ENCODE results near the gene SKAP2. TPM values are rescaled to one million over a fixed set of nuclear protein-coding genes. Genes with fewer than 3 reads are reported as not detected.

Gene SKAP2
- total RNA-seq, 1 experiment from 2014 or later = 30.7 TPM

GRCh38 chr7:26891400-26892350 is 27.3 kb upstream of the SKAP2 start:
- Histone ChIP-seq H3K27me3 (ENCODE audit: insufficient read depth, low read length) (no peaks in the 10 kb centered on the region), H3K9ac (ENCODE audit: low read length) (no peak overlapping the region), H2AFZ (ENCODE audit: low read depth, low read length, poor library complexity, severe bottlenecking) (peak overlapping the region; percentile 12), H3K4me1 (ENCODE audit: control insufficient read depth in 1 of 2, insufficient read depth in 2 of 2, low read length in 2 of 2) (no peaks in the 10 kb centered on the region), H3K79me2 (ENCODE audit: insufficient read depth, low read length) (no peaks in the 10 kb centered on the region), H3K4me3 (replicated peaks in 1 of 2; ENCODE audit: low read depth in 1 of 2, low read length in 2 of 2) (no peak overlapping the region), H3K9me2 (ENCODE audit: insufficient read depth) (no peaks in the 10 kb centered on the region), H4K20me1 (ENCODE audit: insufficient read depth) (no peaks in the 10 kb centered on the region), H3K36me3 (ENCODE audit: control insufficient read depth in 1 of 2, insufficient read depth in 2 of 2, low read length in 2 of 2) (no peaks in the 10 kb centered on the region), H3K27ac (ENCODE audit: low read depth, low read length) (no peak overlapping the region), H3K4me2 (ENCODE audit: low read length) (no peak overlapping the region), H3K9me3 (ENCODE audit: control insufficient read depth in 1 of 2, insufficient read depth in 1 of 2, low read depth in 1 of 2, low read length in 2 of 2) (no peaks in the 10 kb centered on the region)
- DNase-seq (ENCODE audit: low read depth, low spot score) (no peak), ATAC-seq (no peak)
- no peak for TF ChIP-seq CEBPB (IDR thresholded peaks at IDR 0.05; ENCODE audit: low read depth)
- TF ChIP-seq ZFX (IDR thresholded peaks at IDR 0.05) = no peak
- no peak for TF ChIP-seq POLR2AphosphoS5 (IDR thresholded peaks at IDR 0.05; ENCODE audit: low read depth, low read length)
- TF ChIP-seq MAX (IDR thresholded peaks at IDR 0.05) = no peak
- TF ChIP-seq CBX3 (IDR thresholded peaks at IDR 0.05; ENCODE audit: low read depth) = no peak
- TF ChIP-seq ZNF274 (IDR thresholded peaks at IDR 0.05; ENCODE audit: low read depth, low read length) = no peak
- TF ChIP-seq REST (IDR thresholded peaks at IDR 0.05; ENCODE audit: low read depth) = no peak
- no peak for TF ChIP-seq EZH2 (IDR thresholded peaks at IDR 0.05)
- TF ChIP-seq, protein P1, sequence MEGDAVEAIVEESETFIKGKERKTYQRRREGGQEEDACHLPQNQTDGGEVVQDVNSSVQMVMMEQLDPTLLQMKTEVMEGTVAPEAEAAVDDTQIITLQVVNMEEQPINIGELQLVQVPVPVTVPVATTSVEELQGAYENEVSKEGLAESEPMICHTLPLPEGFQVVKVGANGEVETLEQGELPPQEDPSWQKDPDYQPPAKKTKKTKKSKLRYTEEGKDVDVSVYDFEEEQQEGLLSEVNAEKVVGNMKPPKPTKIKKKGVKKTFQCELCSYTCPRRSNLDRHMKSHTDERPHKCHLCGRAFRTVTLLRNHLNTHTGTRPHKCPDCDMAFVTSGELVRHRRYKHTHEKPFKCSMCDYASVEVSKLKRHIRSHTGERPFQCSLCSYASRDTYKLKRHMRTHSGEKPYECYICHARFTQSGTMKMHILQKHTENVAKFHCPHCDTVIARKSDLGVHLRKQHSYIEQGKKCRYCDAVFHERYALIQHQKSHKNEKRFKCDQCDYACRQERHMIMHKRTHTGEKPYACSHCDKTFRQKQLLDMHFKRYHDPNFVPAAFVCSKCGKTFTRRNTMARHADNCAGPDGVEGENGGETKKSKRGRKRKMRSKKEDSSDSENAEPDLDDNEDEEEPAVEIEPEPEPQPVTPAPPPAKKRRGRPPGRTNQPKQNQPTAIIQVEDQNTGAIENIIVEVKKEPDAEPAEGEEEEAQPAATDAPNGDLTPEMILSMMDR (IDR thresholded peaks at IDR 0.05 in 2 of 3, conservative IDR thresholded peaks at IDR 0.05 in 1 of 3; ENCODE audit: borderline replicate concordance in 1 of 3, insufficient read depth in 1 of 3, low read depth in 2 of 3, low read length in 2 of 3) = no peak
- TF ChIP-seq ZBTB33 (IDR thresholded peaks at IDR 0.05; ENCODE audit: extremely low read depth, insufficient replicate concordance, low read length) = no peak
- TF ChIP-seq TCF7L2 (IDR thresholded peaks at IDR 0.05; ENCODE audit: borderline replicate concordance, extremely low read depth, insufficient read depth, insufficient read length) = no peak
- no peak for TF ChIP-seq YY1 (IDR thresholded peaks at IDR 0.05; ENCODE audit: extremely low read depth, insufficient replicate concordance, low read depth, low read length)
- TF ChIP-seq, protein P2, sequence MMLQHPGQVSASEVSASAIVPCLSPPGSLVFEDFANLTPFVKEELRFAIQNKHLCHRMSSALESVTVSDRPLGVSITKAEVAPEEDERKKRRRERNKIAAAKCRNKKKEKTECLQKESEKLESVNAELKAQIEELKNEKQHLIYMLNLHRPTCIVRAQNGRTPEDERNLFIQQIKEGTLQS (IDR thresholded peaks at IDR 0.05) = no peak
- no peak for TF ChIP-seq EZH2phosphoT487 (IDR thresholded peaks at IDR 0.05; ENCODE audit: borderline replicate concordance)
- TF ChIP-seq RAD21 (IDR thresholded peaks at IDR 0.05; ENCODE audit: low read depth) = no peak
- no peak for TF ChIP-seq SP1 (IDR thresholded peaks at IDR 0.05; ENCODE audit: low read depth)
- TF ChIP-seq ELF1 (IDR thresholded peaks at IDR 0.05; ENCODE audit: borderline replicate concordance, low read depth) = no peak
- intact Hi-C loops (cut with micrococcal nuclease) = no loop called here
- ChIA-PET RAD21 (ENCODE audit: low non-redundant PET in 1 of 2, low total read pairs in 2 of 2, uncharacterized antibody in 2 of 2, unreplicated experiment in 2 of 2) (no interaction called here), CTCF (no interaction called here), POLR2A (no interaction called here)
- BruUV-seq (replicated peaks) = no TSS peak
